ENCODE data around the gene KSR1. TPM values are rescaled to one million over a fixed set of nuclear protein-coding genes. Genes with fewer than 3 reads are reported as not detected.
A peak's percentile ranks its signal among the peaks of the same experiment; 100 is the strongest.

KSR1 gene
- total RNA-seq, 2 donors from 2014 or later, result 33.7 to 46.3 TPM

GRCh38 chr17:27576477-27577083, 120.3 kb downstream of the KSR1 start:
- Mint-ChIP-seq H3K27me3 (ENCODE audit: insufficient read depth) (no peaks in the 10 kb centered on the region), H3K9me3 (no peaks in the 10 kb centered on the region), H3K4me1 (peaks cover 66% of the 10 kb centered on the region), H3K27ac (peak overlapping the region; percentile 93), H3K36me3 (ENCODE audit: low read depth) (no peaks in the 10 kb centered on the region), H3K4me3 (no peak overlapping the region)
- no peaks in the 10 kb centered on the region for H3K9me3 ChIP-seq (ENCODE audit: control insufficient read depth, low read length)
- peak; percentile 47 for DNase-seq
- no peak overlapping the region for H3K9ac ChIP-seq (ENCODE audit: extremely low read depth, low read length, poor library complexity, severe bottlenecking)
- TF ChIP-seq CTCF (conservative IDR thresholded peaks at IDR 0.05), result no peak
- H3K4me3 ChIP-seq (ENCODE audit: low read length), result no peak overlapping the region
- no peak overlapping the region for H3K27ac ChIP-seq (ENCODE audit: low read depth, low read length)
- peaks cover 21% of the 10 kb centered on the region for H3K4me1 ChIP-seq (ENCODE audit: control insufficient read depth, insufficient read depth, low read length)
- WGBS, 2 experiments (ENCODE audit: insufficient coverage in 1 of 2, insufficient read length in 1 of 2), result 74 to 80% methylated on average over 6 to 8 of the region's 8 CpGs
- H3K27me3 ChIP-seq (ENCODE audit: control insufficient read depth, insufficient read depth, low read length, poor library complexity, severe bottlenecking), result no peaks in the 10 kb centered on the region
- peaks cover 4% of the 10 kb centered on the region for H3K36me3 ChIP-seq (ENCODE audit: control insufficient read depth, insufficient read depth, low read length)

DNA sequence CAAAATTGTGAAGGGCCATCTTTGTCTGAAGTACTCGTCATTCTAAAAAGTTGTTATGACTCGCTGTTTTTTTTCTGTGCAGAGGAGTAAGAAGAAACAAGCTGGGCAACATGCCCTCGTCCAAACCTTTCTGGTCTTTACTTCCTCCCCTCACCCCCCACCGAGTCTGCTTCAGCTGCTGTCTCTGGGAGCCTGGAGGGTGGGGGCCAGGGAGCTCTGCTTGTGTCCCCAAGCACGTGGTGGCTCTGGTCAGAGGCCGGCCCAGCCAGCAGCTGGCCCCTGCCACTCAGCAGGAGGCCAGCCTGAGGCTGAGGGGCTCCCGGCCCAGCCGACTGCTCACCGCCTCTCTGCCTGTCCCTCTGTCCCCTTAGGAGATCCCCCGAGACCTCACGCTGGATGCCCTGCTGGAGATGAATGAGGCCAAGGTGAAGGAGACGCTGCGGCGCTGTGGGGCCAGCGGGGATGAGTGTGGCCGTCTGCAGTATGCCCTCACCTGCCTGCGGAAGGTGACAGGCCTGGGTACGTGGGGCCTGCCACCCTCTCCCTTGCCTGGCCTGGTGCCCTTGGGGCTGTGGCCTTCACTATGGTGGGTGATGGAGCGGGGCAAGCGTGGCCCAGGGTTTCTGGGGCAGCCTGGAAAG, 121.0 kb downstream of the KSR1 start:
- no peaks in the 10 kb centered on the region for H3K27me3 Mint-ChIP-seq (ENCODE audit: insufficient read depth)
- Histone ChIP-seq H3K36me3 (ENCODE audit: control insufficient read depth, insufficient read depth, low read length) (peaks cover 4% of the 10 kb centered on the region), H3K4me3 (ENCODE audit: low read length) (no peak overlapping the region), H3K27ac (ENCODE audit: low read depth, low read length) (peak overlapping the region; percentile 65), H3K4me1 (ENCODE audit: control insufficient read depth, insufficient read depth, low read length) (peaks cover 21% of the 10 kb centered on the region), H3K9ac (ENCODE audit: extremely low read depth, low read length, poor library complexity, severe bottlenecking) (no peak overlapping the region), H3K27me3 (ENCODE audit: control insufficient read depth, insufficient read depth, low read length, poor library complexity, severe bottlenecking) (no peaks in the 10 kb centered on the region), H3K9me3 (ENCODE audit: control insufficient read depth, low read length) (no peaks in the 10 kb centered on the region)
- no peaks in the 10 kb centered on the region for H3K36me3 Mint-ChIP-seq (ENCODE audit: low read depth)
- no peak overlapping the region for H3K4me3 Mint-ChIP-seq
- peaks cover 60% of the 10 kb centered on the region for H3K4me1 Mint-ChIP-seq
- 76 to 80% methylated on average over 8 to 20 of the region's 20 CpGs for WGBS, 2 experiments (ENCODE audit: insufficient coverage in 1 of 2, insufficient read length in 1 of 2)
- H3K9me3 Mint-ChIP-seq, result no peaks in the 10 kb centered on the region
- DNase-seq, result peak; percentile 77
- H3K27ac Mint-ChIP-seq, result peak overlapping the region; percentile 93
- TF ChIP-seq CTCF (conservative IDR thresholded peaks at IDR 0.05), result no peak

- no peak overlapping the region for H3K4me3 Mint-ChIP-seq
- Histone ChIP-seq H3K9me3 (ENCODE audit: control insufficient read depth, low read length) (no peaks in the 10 kb centered on the region), H3K36me3 (ENCODE audit: control insufficient read depth, insufficient read depth, low read length) (peaks cover 4% of the 10 kb centered on the region), H3K4me1 (ENCODE audit: control insufficient read depth, insufficient read depth, low read length) (peaks cover 20% of the 10 kb centered on the region), H3K27me3 (ENCODE audit: control insufficient read depth, insufficient read depth, low read length, poor library complexity, severe bottlenecking) (no peaks in the 10 kb centered on the region), H3K27ac (ENCODE audit: low read depth, low read length) (peak overlapping the region; percentile 65), H3K9ac (ENCODE audit: extremely low read depth, low read length, poor library complexity, severe bottlenecking) (no peak overlapping the region), H3K4me3 (ENCODE audit: low read length) (no peak overlapping the region)
- no peaks in the 10 kb centered on the region for H3K9me3 Mint-ChIP-seq
- H3K27ac Mint-ChIP-seq, result peak overlapping the region; percentile 93
- no peak for DNase-seq
- no peak for TF ChIP-seq CTCF (conservative IDR thresholded peaks at IDR 0.05)
- H3K36me3 Mint-ChIP-seq (ENCODE audit: low read depth), result peaks cover 3% of the 10 kb centered on the region
- H3K4me1 Mint-ChIP-seq, result peaks cover 51% of the 10 kb centered on the region
- 81 to 90% methylated on average over 9 to 10 of the region's 10 CpGs for WGBS, 2 experiments (ENCODE audit: insufficient coverage in 1 of 2, insufficient read length in 1 of 2)
- no peaks in the 10 kb centered on the region for H3K27me3 Mint-ChIP-seq (ENCODE audit: insufficient read depth)
These were observed 121.9 kb downstream of the KSR1 start for GRCh38 chr17:27577884-27578717.
